NCI-H2171 (cell line): ENCODE results near the gene SMARCD3.
A peak's percentile ranks its signal among the peaks of the same experiment; 100 is the strongest.

Experiments used
- DNase-seq: peaks from one replicate; lab custom pipeline; 2025; lab: John Stamatoyannopoulos, UW

SMARCD3 gene

DNA sequence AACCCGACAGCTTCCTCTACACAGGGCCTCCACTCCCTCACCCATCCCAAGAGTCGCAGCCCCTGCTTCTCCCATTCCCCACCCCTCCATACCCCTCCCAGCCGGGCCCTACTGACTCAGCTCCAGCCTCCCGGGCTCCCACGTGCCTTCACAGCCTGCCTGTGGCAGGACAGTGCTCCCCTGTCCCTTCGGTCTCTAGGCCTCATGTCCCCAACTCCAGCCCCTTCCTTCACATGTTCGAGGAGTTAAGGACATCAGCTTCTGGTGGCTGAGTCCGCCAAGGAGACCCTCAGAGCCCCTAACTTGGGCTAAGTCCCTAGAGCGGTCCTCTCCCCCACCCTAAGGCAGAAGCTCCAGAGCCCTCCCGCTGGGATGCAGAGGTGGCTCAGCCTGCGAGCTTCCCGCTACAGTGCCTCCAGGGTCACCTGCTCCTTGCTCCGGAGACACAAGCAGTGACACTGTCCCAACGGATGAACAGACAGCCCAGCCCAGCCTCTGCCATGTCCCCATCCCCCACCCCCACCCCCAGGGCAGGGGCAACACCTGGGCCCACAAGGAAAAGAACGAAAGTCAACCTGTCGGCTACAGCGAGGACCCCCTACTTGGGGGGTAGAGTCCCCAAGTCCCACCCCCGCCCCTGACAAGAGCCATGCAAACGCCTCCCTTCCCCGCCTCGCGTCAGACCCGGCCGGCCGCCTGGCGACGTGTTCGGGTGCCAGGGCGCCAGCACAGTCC, 716 bp downstream of the SMARCD3 start:
- no peak for DNase-seq

DNA sequence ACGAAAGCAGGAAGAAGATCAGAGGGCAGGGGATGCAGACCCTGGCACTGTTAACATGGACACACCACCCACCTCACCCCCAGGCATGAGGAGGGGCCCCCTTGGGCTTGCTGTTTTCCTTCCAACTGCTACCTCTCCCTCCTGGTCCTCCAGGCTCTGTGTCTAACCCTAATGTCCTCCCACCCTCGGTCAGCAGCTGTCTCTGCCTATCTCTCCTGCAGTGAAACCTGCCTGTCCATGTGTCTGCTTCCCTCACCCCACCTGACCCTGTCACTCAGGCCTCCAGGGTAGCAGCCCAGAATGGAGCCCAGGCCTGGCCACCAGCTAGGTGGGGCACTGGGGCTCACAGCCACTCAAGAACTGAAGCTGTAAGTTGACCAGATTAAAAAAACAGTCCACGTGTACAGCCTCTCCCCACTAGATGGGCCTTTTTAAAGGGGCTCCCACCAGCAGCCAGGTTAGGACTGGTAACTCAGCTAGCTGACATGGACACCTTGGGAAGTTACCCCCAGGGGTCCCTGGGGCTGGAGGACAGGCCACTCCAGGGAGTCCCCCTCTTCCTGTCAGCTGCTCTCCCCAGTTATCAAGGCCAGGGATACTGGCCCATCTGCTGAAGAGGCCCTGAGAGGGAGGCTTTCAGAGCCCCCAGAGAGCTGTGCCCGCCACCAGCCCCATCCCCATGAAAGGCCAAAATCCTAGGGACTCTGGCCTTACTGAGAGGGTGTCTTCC, 1.5 kb downstream of the SMARCD3 start:
- no peak for DNase-seq

- DNase-seq, result no peak
Measured at GRCh38 chr7:151246102-151246850, 2.2 kb downstream of the SMARCD3 start.

GRCh38 chr7:151245360-151246101, 3.0 kb downstream of the SMARCD3 start:
- no peak for DNase-seq

- peak; percentile 24 for DNase-seq
Measured at GRCh38 chr7:151244841-151245346, 3.6 kb downstream of the SMARCD3 start.

DNA sequence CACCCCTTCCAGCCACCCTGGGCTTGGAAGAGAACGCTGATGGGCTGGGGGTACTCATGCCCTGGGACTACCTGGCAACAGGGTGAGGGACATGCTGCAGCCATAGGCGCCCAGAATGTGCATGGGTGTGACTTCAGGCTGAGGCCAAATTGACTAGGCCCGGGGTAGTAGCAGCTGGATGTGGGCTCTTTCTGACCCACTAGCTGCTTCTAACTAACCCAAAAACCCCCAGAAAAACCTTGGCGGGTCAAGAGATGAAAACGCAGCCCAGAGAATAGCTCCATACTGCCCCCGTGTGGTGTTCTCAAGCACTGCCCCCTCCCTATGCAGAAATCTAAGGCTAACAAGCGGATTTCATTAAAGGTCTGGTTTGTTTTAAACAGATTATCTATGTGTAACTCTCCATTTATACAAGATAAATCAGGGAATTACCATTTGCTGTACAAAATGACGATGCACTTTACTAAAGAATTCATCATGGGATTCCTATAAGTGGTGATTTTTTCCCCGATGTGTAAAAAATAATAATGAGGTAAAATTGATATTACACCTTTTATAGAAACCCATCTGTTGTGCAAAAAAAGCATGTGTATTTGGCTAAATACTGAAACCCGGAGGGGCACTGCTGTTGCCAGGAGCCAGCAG, 4.2 kb downstream of the SMARCD3 start:
- no peak for DNase-seq

DNA sequence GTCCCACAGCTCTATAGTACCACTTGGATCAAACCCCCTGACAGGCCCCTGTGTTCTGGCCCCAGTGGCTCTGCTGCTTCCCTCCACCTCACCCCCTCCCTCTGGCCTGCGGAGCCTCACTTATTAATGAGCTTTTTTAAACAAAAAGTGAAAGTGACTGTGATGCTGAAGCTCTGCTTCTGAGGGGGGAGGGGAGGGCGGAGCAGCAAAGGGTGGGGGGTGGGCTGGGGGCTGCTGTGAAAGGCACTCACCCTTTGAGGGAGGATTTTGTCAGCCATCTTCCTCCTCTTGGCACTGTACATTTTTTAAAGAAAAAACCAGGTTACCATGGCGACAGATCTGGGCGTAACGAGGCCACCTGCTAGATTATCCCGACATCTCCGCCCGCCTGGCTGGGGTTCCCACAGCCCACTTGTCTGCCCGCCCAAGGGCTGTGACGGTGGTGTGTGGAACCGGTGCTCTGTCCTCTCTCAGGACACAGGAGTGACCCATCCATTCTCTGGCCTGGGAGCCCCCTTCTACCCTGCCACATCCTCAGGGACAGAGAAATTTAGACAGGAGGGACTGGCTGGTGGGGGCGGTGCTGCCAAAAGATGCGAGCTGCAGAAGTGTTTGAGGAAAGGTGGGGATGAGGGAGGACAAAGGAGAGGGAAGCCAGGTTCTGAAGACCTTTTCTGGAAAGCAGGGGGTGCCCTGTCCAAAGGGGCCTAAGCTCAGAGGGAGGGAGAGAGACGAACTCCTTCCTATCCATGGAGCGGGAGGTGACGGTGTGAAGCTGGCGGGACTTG, 4.9 kb downstream of the SMARCD3 start:
- peak; percentile 59 for DNase-seq

DNA sequence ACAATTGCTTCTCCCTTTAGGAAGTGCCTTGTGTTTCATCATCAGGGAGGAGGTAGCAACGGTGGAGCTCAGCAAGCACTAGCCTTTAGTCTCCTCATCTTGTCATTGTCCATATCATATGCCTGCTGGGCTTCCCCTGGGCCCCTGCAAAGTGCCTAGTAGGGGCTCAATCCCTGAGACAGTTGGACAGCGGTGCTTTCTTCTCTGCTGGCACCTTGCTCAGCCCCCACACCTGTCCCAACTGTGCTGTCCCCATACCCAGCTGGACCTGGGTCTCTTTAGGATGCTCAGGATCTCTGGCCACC, 5.5 kb downstream of the SMARCD3 start:
- DNase-seq, result no peak

DNA sequence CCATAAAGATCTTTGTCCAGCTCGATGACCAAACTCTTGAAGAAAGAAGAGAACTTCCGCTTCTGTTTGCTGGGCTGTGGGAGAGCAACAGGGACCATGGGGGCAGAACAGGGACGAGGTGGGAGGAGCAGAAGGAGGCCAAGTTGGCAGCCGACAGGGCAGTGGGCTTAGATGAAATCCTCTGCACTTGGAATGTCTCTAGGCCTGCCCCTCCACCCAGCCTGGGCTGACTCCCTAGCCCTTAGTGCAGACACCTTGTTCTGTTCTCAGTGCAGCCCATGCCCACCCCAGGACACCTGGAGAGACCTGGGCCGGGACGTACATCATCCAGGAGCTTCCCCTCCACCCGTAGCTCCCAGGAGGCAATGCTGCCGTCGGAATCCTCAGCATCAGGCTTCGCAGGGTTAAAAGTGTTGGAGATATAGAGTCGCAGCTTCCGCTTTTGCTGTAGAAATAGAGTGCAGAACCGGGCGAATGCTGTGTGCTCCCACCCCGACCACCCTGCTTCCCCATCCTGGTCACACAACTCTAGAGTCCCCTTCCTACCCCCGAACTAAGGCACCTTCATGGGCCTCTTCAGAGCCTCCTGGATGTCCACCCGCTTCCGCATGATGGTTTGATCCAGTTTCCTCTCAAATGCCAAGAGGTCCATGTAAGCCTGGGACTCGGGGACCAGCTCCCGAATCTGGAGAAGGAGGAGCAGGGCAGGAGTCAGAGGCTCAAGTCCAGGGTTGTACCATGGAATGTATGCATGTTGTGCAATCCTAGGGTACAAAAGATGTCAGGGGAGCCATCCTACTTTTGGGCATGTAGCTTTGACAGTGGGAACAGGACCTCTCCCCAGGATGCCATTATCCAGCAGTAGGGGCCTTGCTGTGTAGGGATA, 6.1 kb downstream of the SMARCD3 start:
- DNase-seq, result no peak

DNA sequence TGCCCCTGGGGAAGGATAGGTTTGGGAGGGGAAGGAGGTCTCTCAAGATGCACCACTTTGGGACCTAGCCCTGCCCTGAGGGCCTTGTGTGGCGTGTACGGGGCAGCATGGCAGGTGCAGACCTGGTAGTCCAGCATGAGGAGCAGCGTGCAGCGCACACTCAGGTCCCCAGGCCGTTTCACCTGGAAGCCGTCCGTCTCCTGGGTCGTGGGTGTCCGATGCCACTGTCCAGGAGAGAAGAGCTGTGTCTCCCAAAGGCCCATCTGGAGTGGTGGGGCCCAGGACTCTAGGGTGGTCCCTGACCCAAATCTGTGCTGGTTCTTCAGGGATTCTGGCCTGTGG, 6.8 kb downstream of the SMARCD3 start:
- DNase-seq, result no peak

GRCh38 chr7:151240942-151241754, 7.3 kb downstream of the SMARCD3 start:
- no peak for DNase-seq

DNA sequence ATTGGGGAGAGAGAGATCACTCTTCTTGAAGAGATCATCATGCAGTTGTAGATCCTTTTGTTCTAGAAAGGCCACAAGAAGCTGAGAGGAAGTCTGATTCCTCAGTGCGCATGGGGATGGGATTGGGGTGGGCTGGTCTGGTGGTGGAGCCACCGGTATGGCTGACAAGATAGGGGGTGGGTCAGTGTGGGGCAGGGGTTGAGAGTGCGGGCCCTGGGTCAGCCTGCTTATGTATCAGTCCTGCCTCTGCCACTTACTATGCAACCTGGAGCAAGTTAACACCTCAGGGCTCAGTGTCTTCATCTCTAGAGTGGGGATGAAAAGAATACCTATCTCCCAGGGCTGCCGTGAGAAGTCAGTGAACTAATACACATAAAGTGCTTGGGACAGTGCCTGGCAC, 8.0 kb downstream of the SMARCD3 start:
- DNase-seq, result no peak

- no peak for DNase-seq
Measured at GRCh38 chr7:151239837-151240459, 8.5 kb downstream of the SMARCD3 start.

GRCh38 chr7:151238924-151239836, 9.3 kb downstream of the SMARCD3 start:
- DNase-seq, result no peak

GRCh38 chr7:151238190-151238810, 10.2 kb downstream of the SMARCD3 start:
- DNase-seq, result no peak

GRCh38 chr7:151237244-151238189, 11.0 kb downstream of the SMARCD3 start:
- no peak for DNase-seq
